ENCODE measurements around the gene MAGEF1.

The MAGEF1 gene

DNA sequence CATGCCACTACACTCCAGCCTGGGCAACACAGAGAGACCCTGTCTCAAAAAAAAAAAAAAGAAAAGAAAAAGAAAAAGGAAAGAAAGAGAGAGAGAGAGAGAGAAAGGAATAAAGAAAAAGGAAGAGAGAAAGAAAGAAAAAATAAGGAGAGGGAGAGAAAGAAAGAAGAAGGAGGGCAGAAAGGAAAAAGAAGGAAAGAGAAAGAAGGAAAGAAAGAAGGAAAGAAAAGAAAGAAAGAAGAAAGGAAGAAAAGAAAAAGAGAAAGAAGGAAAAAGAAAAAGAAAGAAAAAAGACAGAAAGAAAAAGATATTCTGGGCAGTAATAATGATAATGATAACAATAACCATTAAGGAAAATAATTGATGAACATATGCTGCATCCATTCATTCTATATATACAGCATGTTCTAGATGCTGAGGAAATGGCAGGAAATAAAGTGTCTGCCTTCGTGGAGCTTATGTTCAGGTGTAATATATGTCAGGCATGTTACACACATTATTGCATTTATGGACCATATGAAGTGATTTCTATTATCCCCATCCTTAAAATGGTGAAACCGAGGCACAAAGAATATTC is 37.4 kb upstream of the MAGEF1 start:
- no peaks in the 10 kb centered on the region for H3K36me3 Mint-ChIP-seq
- no peaks in the 10 kb centered on the region for H3K9me3 Mint-ChIP-seq
- no peak overlapping the region for H3K27ac Mint-ChIP-seq
- H3K4me1 Mint-ChIP-seq, result peaks cover 4% of the 10 kb centered on the region
- H3K27me3 Mint-ChIP-seq, result peaks cover 4% of the 10 kb centered on the region
- DNase-seq (ENCODE audit: low spot score in 2 of 2), result no peak
- H3K4me3 Mint-ChIP-seq, result no peak overlapping the region
- ATAC-seq (ENCODE audit: low read depth), result no peak

DNA sequence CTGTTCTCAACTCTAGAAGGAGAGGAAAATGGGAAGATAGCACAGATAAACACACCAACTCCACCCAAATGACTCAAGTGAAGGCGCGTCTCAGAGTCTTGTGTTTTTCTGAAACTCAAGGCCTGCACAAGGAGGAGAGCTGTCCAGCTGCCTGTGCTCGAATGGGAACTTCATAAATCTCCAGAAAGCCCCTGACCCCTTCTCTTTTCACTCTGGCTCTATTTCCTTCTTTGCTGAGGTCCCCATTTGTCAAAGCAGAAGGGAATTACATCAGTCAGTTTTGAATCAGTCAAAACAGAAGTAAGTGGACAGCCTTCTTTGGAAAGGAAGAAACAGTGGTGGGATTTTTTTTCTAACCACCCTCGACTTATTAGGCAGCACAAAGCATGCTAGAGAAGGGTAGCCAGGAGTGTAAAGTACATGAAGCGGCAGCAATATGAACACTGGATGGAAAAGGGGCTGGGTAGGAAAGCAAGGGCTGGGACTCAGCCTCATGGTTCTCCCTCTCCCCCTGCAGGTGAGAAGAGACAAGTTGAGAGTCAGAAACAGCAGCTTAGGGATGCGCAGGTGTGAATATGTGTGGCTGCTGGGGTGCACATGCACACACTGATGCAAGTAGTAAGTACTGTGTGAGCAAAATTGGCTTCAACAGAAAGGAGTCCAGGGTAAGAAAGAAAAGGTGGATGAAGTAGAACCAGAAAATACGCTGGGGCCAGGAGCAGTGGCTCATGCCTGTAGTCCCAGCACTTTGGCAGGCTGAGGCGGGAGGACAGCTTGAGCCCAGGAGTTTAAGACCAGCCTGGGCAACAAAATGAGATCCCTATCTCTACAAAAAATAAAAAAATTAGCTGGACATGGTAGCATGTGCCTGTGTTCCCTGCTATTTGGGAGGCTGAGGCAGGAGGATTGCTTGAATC is 36.6 kb upstream of the MAGEF1 start:
- DNase-seq (ENCODE audit: low spot score in 2 of 2) (no peak), ATAC-seq (ENCODE audit: low read depth) (peak; percentile 24)
- Mint-ChIP-seq H3K27me3 (peaks cover 4% of the 10 kb centered on the region), H3K4me3 (no peak overlapping the region), H3K9me3 (no peaks in the 10 kb centered on the region), H3K27ac (no peak overlapping the region), H3K4me1 (peaks cover 4% of the 10 kb centered on the region), H3K36me3 (no peaks in the 10 kb centered on the region)

DNA sequence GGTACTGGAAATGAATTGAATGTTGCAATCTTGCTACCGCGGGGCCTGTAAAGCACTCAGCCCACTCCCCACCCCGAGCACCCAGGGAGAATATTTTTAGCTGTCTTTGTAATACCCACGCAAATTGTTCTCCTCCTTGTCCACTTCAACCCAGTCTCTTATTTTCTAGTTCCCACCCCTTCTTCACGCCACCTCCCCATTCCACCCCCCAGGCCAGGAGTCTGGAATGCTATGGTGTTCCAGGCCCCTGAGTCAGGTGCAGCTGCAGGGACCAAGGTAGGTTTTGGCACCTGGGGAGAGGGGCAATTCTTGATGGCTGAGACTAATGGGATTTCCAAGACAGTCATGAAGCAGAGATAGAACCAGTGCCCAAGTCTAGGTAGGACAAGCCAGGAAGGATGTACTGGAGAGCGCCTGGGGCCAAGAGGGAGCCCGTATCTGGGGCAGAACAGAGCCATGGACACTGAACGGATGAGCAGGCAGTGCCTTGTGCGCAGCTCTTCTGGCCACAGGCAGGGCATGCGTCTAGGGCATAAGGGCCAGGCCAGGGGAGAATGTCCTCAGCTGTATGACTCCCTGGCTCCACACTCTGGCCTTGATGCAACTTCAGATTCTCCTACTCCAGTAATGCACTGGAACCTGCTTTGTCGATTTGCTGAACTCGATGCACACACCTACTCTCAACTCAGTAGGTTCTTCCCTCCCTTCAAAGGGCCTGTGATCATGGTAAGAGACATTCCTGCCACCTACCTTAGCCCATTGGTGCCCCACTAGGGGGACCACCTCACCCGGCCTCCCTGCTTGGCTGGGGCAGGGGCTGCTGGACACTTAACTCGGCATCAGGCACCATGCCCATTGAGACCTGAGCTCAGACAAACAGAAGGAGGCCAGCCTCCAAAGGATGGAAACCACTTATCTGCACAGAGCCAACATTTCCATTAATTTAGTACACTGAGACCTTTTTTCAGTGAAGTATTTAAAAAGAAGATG is 34.6 kb upstream of the MAGEF1 start:
- Mint-ChIP-seq H3K4me1 (no peaks in the 10 kb centered on the region), H3K27ac (no peak overlapping the region), H3K27me3 (peaks cover 4% of the 10 kb centered on the region), H3K4me3 (no peak overlapping the region), H3K36me3 (no peaks in the 10 kb centered on the region), H3K9me3 (no peaks in the 10 kb centered on the region)
- ATAC-seq (ENCODE audit: low read depth), result no peak
- DNase-seq (ENCODE audit: low spot score in 2 of 2), result no peak

DNA sequence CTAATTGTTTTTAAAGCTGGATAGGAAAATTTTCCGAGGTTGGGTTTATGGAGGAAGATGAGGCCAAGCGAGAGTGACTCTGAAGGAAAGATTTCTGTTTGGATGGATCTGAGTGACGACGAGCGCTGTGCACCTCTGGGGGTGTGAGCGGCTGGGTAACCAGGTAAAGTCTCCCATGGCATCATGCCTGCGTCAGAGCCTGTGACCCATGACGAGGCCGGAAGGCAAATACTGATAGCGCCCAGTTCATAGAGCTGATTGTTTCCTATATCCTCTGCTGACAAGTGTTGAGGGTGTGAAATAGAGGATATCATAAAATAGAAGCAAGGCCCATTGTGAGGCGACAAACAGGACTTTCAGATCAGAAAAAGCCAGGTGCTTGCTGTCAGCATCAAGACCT is 33.7 kb upstream of the MAGEF1 start:
- DNase-seq (ENCODE audit: low spot score in 2 of 2), result no peak
- no peaks in the 10 kb centered on the region for H3K4me1 Mint-ChIP-seq
- H3K27ac Mint-ChIP-seq, result no peak overlapping the region
- H3K36me3 Mint-ChIP-seq, result no peaks in the 10 kb centered on the region
- H3K4me3 Mint-ChIP-seq, result no peak overlapping the region
- H3K27me3 Mint-ChIP-seq, result peaks cover 4% of the 10 kb centered on the region
- no peak for ATAC-seq (ENCODE audit: low read depth)
- H3K9me3 Mint-ChIP-seq, result no peaks in the 10 kb centered on the region

DNA sequence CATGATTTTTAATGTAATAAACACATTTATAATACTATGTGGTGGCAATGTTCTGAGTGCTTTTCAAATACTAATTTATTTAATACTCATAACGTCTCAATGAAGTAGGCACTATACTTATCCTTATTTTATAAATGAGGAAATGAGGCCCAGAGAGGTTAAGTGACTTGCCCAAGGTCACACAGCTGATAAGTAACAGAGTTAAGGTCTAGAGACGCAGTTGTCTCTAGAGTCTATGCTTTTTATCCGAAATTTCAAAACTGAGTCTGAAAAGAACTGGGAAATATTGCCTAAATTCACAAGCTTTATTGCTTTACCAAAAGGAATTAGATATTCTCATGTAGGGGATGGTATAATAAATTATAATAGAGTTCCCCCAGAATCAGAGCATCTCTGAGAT is 31.4 kb upstream of the MAGEF1 start:
- H3K27me3 Mint-ChIP-seq, result peaks cover 3% of the 10 kb centered on the region
- H3K36me3 Mint-ChIP-seq, result no peaks in the 10 kb centered on the region
- no peak for ATAC-seq (ENCODE audit: low read depth)
- H3K4me1 Mint-ChIP-seq, result no peaks in the 10 kb centered on the region
- H3K27ac Mint-ChIP-seq, result no peak overlapping the region
- no peaks in the 10 kb centered on the region for H3K9me3 Mint-ChIP-seq
- no peak for DNase-seq (ENCODE audit: low spot score in 2 of 2)
- H3K4me3 Mint-ChIP-seq, result no peak overlapping the region

DNA sequence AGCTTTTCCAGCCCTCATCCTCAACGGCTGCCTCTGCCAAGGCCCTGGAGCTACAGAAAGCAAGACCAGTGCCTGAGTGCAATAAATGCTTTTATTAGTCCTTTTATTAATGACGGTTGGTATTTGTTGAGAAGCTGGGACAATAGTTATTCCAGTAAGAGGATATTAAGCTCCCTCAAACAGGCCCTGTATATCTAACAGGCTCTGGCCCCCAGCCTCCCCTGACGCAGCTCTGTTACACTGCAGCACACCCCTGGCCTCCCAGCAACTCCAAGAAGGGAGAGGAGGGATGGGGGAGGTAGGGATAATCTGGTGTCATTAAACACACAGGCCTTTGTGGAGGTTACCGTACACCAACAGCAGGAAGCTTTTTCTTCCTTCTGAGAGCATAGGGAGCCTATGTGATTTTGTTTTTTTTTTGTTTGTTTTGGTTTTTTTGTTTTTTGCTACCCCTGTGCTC is 30.8 kb upstream of the MAGEF1 start:
- H3K27me3 Mint-ChIP-seq, result peaks cover 3% of the 10 kb centered on the region
- no peaks in the 10 kb centered on the region for H3K4me1 Mint-ChIP-seq
- no peak overlapping the region for H3K27ac Mint-ChIP-seq
- DNase-seq (ENCODE audit: low spot score in 2 of 2) (no peak), ATAC-seq (ENCODE audit: low read depth) (no peak)
- no peaks in the 10 kb centered on the region for H3K36me3 Mint-ChIP-seq
- H3K9me3 Mint-ChIP-seq, result no peaks in the 10 kb centered on the region
- H3K4me3 Mint-ChIP-seq, result no peak overlapping the region

DNA sequence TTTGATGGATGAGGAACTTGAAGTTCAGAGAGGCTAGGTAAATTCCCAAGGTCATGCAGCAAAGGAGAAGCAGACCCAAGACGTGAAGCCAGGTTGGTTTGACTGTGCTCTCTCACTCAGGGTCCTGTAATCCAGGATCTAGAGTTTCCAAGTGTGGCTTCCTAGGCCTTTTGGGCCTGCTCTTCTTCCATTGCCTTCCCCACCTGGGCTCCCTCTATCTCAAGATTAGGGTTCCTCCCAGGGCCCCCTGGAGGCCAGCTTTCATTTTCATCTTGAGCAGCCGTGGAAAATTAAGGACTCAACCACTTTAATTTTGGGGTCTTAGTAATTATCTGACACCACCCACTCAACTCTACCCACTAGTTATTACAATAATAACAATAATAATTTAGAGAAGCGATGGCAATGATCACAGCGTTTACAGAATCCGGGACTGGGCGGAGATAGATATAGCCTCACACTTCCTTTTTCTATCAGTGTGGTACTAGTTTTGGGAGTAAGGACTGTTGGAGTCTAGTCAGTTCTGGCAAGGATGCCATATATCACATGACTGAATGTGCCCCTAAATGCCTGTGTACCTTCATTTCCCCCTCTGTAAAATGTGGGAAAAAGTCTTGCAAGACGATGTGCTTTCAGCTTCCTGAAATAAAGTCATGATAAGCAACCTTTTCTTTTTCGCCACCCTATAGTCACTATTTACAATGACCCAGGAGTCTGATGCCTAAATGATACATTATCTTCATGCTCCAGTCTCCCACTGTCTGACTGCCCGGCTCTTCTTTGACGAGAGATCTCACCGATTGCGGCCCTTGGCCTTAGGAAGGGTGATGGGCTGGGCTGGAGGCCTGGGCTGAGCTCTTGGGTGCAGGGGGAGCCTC is 30.2 kb upstream of the MAGEF1 start:
- DNase-seq (ENCODE audit: low spot score in 2 of 2), result no peak
- Mint-ChIP-seq H3K27ac (no peak overlapping the region), H3K36me3 (no peaks in the 10 kb centered on the region), H3K27me3 (peaks cover 3% of the 10 kb centered on the region), H3K9me3 (no peaks in the 10 kb centered on the region), H3K4me3 (no peak overlapping the region), H3K4me1 (no peaks in the 10 kb centered on the region)
- no peak for ATAC-seq (ENCODE audit: low read depth)

DNA sequence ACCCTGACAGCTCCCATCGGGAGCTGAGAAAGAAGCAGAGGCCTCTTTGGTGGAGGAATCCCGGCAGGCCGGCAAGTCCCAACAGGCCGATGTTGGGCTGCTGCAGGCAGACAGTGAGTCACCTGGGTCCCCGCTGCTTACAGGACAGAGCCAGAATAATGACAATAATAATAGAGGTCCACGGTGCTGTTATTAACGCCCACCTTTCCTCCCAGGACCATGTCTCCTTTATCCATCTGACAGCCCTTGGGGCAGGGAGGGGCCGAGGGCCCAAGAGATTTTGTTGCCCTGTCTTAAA is 29.3 kb upstream of the MAGEF1 start:
- no peak overlapping the region for H3K4me3 Mint-ChIP-seq
- peaks cover 4% of the 10 kb centered on the region for H3K27me3 Mint-ChIP-seq
- no peaks in the 10 kb centered on the region for H3K9me3 Mint-ChIP-seq
- no peaks in the 10 kb centered on the region for H3K4me1 Mint-ChIP-seq
- DNase-seq (ENCODE audit: low spot score in 2 of 2), result no peak
- ATAC-seq (ENCODE audit: low read depth), result no peak
- H3K36me3 Mint-ChIP-seq, result no peaks in the 10 kb centered on the region
- no peak overlapping the region for H3K27ac Mint-ChIP-seq

DNA sequence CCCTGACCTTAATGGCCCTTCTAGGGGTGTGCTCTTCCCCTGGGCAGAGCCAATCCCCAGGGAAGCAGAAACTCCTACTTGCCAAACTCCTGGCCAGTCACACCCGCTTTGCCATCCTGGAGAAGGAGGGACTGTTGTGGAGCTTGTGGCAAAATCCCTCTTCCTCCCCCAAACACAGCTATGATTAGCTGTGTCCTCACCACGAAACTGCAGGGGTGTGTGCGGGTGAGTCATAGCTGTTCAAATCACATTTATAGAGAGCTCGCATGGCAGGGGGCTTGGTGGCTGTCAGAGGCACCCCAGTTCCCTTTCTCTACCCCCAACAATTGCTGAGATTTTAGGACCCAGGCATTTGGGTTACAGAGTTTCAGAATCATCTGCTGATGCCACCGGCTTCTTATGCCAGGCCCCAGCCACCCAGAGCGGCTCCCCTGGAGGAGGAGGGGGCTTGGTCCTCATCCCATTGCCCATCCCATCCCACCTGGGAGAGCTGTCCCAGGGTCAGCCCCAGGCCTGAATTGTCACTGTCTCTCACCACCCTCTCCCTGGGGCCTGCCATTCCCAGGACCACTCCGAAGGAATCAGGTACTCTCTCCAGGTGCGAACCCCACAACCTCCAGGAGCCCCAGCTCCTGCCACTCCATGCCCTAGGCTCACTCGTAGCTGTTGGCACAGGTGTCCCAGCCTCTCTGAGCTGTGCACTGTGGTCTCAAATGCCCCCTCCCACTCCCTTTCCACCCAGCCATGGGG is 28.8 kb upstream of the MAGEF1 start:
- H3K27ac Mint-ChIP-seq, result no peak overlapping the region

DNA sequence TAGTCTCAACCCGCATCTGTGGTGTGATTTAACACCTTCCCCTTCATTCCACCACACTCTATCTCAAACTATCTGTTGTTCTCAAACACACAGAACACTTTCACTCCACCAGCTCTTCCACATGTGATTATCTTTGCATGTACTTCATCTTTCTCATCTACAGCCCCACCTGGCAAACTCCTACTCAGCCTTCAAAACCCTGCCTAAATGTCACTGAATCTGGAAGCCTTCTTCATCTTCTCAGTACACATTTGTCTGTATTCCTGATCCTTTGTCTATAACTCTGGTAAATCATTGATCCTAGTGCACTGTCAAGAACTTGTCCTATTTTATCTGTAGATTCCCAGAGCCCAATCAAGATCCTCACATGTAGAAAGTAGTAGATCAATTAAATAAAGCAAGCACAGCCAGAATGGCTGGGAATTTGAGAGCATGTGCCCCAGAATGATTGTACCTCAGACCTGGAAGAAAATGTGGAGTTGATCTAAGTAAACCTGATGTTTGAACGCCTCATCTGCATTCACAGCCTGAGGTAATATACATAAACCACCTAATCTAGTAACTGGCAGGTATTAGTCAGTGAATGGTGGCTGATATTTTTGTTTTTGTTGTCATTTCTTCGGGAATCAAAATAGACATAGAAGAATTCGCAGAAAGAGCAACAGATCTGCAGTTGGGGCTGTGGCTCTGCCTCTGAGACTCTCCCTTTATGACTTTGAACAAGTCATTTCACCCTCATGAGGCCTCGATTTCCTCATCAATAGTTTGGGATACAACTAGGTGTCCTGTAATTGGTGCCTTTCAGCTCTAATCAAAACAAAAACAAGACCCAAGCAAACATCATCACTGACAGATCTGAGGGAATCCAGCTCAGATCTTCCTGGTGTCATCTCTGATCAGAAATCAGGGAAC is 28.0 kb upstream of the MAGEF1 start:
- no peak for ATAC-seq (ENCODE audit: low read depth)

More for the DNA sequence above, 28.8 kb upstream of the MAGEF1 start:
- no peaks in the 10 kb centered on the region for H3K36me3 Mint-ChIP-seq
- ATAC-seq (ENCODE audit: low read depth) (no peak), DNase-seq (ENCODE audit: low spot score in 2 of 2) (no peak)
- no peak overlapping the region for H3K4me3 Mint-ChIP-seq
- peaks cover 4% of the 10 kb centered on the region for H3K27me3 Mint-ChIP-seq
- H3K4me1 Mint-ChIP-seq, result no peaks in the 10 kb centered on the region
- no peaks in the 10 kb centered on the region for H3K9me3 Mint-ChIP-seq

DNA sequence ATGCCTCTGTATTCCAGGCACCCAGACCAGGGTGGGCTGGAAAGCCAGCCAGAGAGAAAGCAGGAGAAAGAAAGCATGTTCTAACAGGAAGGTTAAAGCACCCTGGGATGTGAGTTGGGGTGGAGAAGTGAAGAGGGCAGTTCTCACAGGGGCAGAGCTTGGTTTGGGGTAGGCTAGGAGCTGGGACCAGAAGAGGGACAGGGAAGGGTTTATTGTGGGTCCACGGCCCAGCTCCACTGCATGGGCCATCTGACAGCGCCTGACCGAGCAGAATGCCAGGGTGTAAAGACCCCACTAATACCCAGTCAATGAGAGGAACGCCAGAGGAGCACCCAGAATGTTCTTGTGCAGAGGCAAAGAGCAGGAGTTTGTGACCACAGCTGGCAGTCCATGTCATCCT is 27.1 kb upstream of the MAGEF1 start:
- Mint-ChIP-seq H3K27me3 (peaks cover 4% of the 10 kb centered on the region), H3K36me3 (no peaks in the 10 kb centered on the region), H3K27ac (no peak overlapping the region), H3K4me3 (no peak overlapping the region), H3K9me3 (no peaks in the 10 kb centered on the region), H3K4me1 (no peaks in the 10 kb centered on the region)
- DNase-seq (ENCODE audit: low spot score in 2 of 2), result no peak
- ATAC-seq (ENCODE audit: low read depth), result no peak

More for the DNA sequence above, 28.0 kb upstream of the MAGEF1 start:
- H3K9me3 Mint-ChIP-seq, result no peaks in the 10 kb centered on the region
- H3K36me3 Mint-ChIP-seq, result no peaks in the 10 kb centered on the region
- H3K27ac Mint-ChIP-seq, result no peak overlapping the region
- H3K4me3 Mint-ChIP-seq, result no peak overlapping the region
- no peak for DNase-seq (ENCODE audit: low spot score in 2 of 2)
- H3K27me3 Mint-ChIP-seq, result peaks cover 4% of the 10 kb centered on the region
- H3K4me1 Mint-ChIP-seq, result no peaks in the 10 kb centered on the region

DNA sequence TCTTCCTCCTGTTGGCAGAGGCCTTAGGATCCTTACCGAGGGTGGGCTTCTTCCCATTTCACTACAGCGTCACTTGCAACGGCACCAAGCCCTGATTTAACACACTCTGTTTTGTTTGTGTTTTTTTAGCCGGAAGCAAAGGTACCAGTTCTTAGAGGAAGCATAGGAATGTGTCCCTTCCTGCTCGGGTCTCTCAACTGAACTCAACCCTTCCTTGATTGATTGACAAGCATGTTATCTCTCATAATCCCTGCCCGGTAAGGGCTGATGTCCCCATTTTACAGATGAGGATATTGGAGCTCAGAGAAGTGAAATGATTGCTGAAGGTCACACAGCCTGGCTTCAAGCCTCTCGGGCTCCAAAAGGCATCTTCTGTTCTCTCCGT is 26.6 kb upstream of the MAGEF1 start:
- Mint-ChIP-seq H3K27me3 (peaks cover 4% of the 10 kb centered on the region), H3K36me3 (no peaks in the 10 kb centered on the region), H3K27ac (no peak overlapping the region), H3K9me3 (no peaks in the 10 kb centered on the region), H3K4me3 (no peak overlapping the region), H3K4me1 (no peaks in the 10 kb centered on the region)
- DNase-seq (ENCODE audit: low spot score in 2 of 2) (no peak), ATAC-seq (ENCODE audit: low read depth) (no peak)
